HepG2 (cell line): Measurements from ENCODE around the gene DUS1L. TPM values are rescaled to one million over a fixed set of nuclear protein-coding genes. Genes with fewer than 3 reads are reported as not detected.

ENCODE experiments used
- E2F1 ChIP-seq: sonication (generic); formaldehyde crosslinking; IDR thresholded peaks from 2 replicates; pipeline ENCODE4 v1.5.0; 2020; ENCODE audit warnings: missing genetic modification reagents
- HNRNPL ChIP-seq: fragments of 200-400 bp; formaldehyde crosslinking; IDR thresholded peaks from 2 replicates; pipeline ENCODE4 v1.6.1; 2017; ENCODE audit warnings: mild to moderate bottlenecking, low read depth, low read length
- JARID2 ChIP-seq: sonication (generic); formaldehyde crosslinking; IDR thresholded peaks from 2 replicates; pipeline ENCODE4 v1.8.1; 2023; ENCODE audit warnings: missing genetic modification reagents, inconsistent platforms; ENCODE audit not compliant: insufficient replicate concordance
- MXD1 ChIP-seq: sonication (generic); formaldehyde crosslinking; IDR thresholded peaks from 2 replicates; pipeline ENCODE4 v1.4.0; 2020; ENCODE audit warnings: mild to moderate bottlenecking, missing genetic modification reagents
- NFYB ChIP-seq: sonication (generic); formaldehyde crosslinking; IDR thresholded peaks from 2 replicates; pipeline ENCODE4 v1.4.0; 2020; ENCODE audit warnings: missing genetic modification reagents
- POLR2G ChIP-seq: fragments of 200-400 bp; formaldehyde crosslinking; IDR thresholded peaks from 2 replicates; pipeline ENCODE4 v1.6.1; 2018; ENCODE audit warnings: mild to moderate bottlenecking, low read depth, low read length, moderate library complexity
- RBFOX2 ChIP-seq: fragments of 200-400 bp; formaldehyde crosslinking; IDR thresholded peaks from 2 replicates; pipeline ENCODE4 v1.6.1; 2017; ENCODE audit warnings: low read depth, mild to moderate bottlenecking, low read length
- SALL2 ChIP-seq: sonication (generic); formaldehyde crosslinking; IDR thresholded peaks from 2 replicates; pipeline ENCODE4 v1.8.1; 2023; ENCODE audit warnings: mild to moderate bottlenecking, missing genetic modification reagents, inconsistent platforms
- SIX1 ChIP-seq: sonication (generic); formaldehyde crosslinking; IDR thresholded peaks from 2 replicates; pipeline ENCODE4 v1.4.0; 2020; ENCODE audit warnings: missing genetic modification reagents, borderline replicate concordance
- SMARCC2 ChIP-seq: fragments of 450-650 bp; IDR thresholded peaks from 2 replicates; pipeline ENCODE4 v1.6.1; 2017; ENCODE audit warnings: antibody characterized with exemption, mild to moderate bottlenecking
- TIGD3 ChIP-seq: sonication (generic); formaldehyde crosslinking; IDR thresholded peaks from 2 replicates; pipeline ENCODE4 v1.5.1; 2020; ENCODE audit warnings: mild to moderate bottlenecking, missing genetic modification reagents, borderline replicate concordance
- ZMYM3 ChIP-seq: sonication (generic); formaldehyde crosslinking; IDR thresholded peaks from 2 replicates; pipeline ENCODE4 v1.5.1; 2020; ENCODE audit warnings: mild to moderate bottlenecking, missing genetic modification reagents
- ZNF276 ChIP-seq: sonication (generic); formaldehyde crosslinking; IDR thresholded peaks from 2 replicates; pipeline ENCODE4 v1.4.0; 2020; ENCODE audit warnings: mild to moderate bottlenecking, low read depth, missing genetic modification reagents
- ZNF280B ChIP-seq: sonication (generic); formaldehyde crosslinking; IDR thresholded peaks from 2 replicates; pipeline ENCODE4 v1.5.0; 2020; ENCODE audit warnings: missing genetic modification reagents, mild to moderate bottlenecking, borderline replicate concordance
- ZNF512 ChIP-seq: sonication (generic); formaldehyde crosslinking; IDR thresholded peaks from 2 replicates; pipeline ENCODE4 v1.4.0; 2020; ENCODE audit warnings: mild to moderate bottlenecking, missing genetic modification reagents
- ZNF563 ChIP-seq: sonication (generic); formaldehyde crosslinking; IDR thresholded peaks from 2 replicates; pipeline ENCODE4 v1.8.0; 2022; ENCODE audit warnings: mild to moderate bottlenecking, moderate library complexity, missing genetic modification reagents
- ZSCAN31 ChIP-seq: sonication (generic); formaldehyde crosslinking; IDR thresholded peaks from 2 replicates; pipeline ENCODE4 v1.5.0; 2020; ENCODE audit warnings: low read depth, mild to moderate bottlenecking, missing genetic modification reagents
- polyA plus RNA-seq, 8 experiments: library from polyadenylated mRNA; depleted of rRNA in 3 of 8; stranded (reverse) in 7 of 8; unstranded in 1 of 8; fragments of >200 nt; fragmentation: Illumina TruSeq in 4 of 8; extraction: Trizol in 4 of 8; gene quantifications; 2 replicates each; pipeline versions ENCODE4 v1.2.1 to v1.2.3, GENCODE V29; 2011 to 2016; ENCODE audit warnings: low read depth in 4 of 8, missing spikeins in 1 of 8, mixed read lengths in 1 of 8; ENCODE audit not compliant: insufficient read depth in 1 of 8
- total RNA-seq, 5 experiments: library from RNA; depleted of rRNA; stranded (reverse); fragments of >200 nt; fragmentation: Illumina TruSeq; extraction: Trizol; gene quantifications; 2 replicates each; pipeline ENCODE4 v1.2.3, GENCODE V29; 2016; ENCODE audit warnings: low read depth in 1 of 5

The DUS1L gene
- total and polyA plus RNA-seq, 2 of the 13 experiments (the other 11 are each of a cell fraction or from before 2014, with no cell fraction given) = 81.0 to 109 TPM

- TF ChIP-seq SALL2 (CRISPR knock-in tag) = no peak; the same call in 1 of the 2 replicates
- no peak for TF ChIP-seq ZNF276 (CRISPR knock-in tag)
- no peak for TF ChIP-seq E2F1 (CRISPR knock-in tag)
- no peak for TF ChIP-seq ZNF280B (CRISPR knock-in tag)
- 0 out of 2 replicates have a peak, but pooled peaks have one; percentile 13 for TF ChIP-seq RBFOX2
- no peak for TF ChIP-seq ZMYM3 (CRISPR knock-in tag)
- TF ChIP-seq TIGD3 (CRISPR knock-in tag) = no peak
- no peak for TF ChIP-seq ZSCAN31 (CRISPR knock-in tag)
- TF ChIP-seq SMARCC2 = no peak
- TF ChIP-seq POLR2G = peak; percentile 80; the same call in 1 of the 2 replicates
- no peak for TF ChIP-seq ZNF512
- TF ChIP-seq JARID2 (CRISPR knock-in tag) = no peak
- TF ChIP-seq HNRNPL = no peak
- TF ChIP-seq MXD1 = no peak
- TF ChIP-seq SIX1 (CRISPR knock-in tag) = no peak
- TF ChIP-seq NFYB (CRISPR knock-in tag) = no peak
- no peak for TF ChIP-seq ZNF563 (CRISPR knock-in tag)
These were observed 10.6 kb upstream of the DUS1L start (continued) for GRCh38 chr17:82076018-82076784.
